GM18858 (cell line): ENCODE measurements around the gene L3MBTL4.
"Not testable (repeated sequence)": the region's sequence is repeated elsewhere in the genome, so short reads cannot be mapped to it uniquely, and the experiment has no call there.

Source experiments
- ATAC-seq: cut with Tn5 transposase; IDR thresholded peaks from one replicate; pipeline ENCODE4 v1.9.1; 2021; ENCODE audit not compliant: unreplicated experiment

The L3MBTL4 gene

DNA sequence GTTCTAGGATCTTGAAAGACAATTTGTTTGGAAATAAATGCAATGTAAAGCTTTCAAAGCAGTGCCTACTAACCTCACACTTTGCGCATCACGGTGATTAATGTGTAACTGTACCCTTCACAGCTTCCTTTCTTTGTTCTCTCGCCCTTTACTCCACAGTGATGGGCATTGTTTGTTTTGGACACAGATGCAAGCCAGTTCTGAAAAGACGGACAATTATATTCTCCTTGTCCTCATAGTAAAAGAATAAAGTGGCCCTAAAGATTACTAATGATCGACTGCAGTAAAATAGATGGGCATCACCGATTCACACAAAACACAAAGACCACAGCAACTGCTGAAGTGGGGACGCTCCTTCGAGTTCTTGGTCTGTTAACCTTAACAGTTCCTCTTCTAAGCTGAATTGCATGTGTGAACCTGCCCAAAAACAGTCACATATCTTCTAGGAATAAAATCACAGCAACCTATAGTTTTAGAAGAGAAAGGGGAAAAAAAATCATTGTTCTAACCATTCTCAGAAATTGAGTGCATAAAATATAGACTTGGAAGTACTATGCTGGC lies 7.7 kb downstream of the L3MBTL4 start:
- no peak for ATAC-seq

- no peak for ATAC-seq
Measured at GRCh38 chr18:6406075-6406909, 8.4 kb downstream of the L3MBTL4 start.

DNA sequence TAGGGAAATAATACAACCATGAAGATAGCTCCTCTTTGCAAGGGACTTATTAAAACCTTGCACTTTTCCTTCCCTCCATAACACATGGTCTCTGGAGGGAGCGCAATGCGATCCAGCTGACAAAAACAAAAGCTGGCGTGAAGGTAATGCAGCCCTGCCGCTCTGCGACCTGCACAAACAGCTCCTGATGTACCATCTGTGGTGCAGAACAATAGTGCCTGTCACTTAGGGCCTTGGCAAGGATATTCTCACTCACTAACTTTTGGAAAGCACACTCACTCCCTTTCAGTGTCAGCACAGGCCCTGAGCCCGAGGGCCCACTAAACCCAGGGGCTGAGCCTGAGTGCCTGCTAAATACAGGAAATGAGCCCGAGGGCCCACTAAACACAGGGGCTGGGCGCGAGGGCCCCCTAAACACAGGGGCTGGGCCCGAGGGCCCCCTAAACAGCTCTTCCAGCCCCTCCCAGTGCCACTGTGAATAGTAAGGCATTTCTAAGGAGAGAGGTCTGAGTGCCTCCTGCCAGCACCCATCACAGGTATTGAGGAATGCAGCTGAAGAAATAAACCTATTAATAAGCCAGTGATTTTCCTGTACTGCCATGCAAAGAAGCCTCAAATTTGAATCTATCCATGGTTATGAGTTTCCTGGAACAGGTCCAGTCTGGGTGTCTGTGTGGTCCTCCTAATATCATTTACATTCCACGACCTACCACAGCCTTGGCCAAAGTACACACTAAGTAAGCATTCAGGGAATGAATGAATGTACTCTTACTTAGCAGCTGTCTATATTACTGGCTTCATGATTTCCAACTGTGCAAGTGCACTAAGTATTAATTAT lies 9.3 kb downstream of the L3MBTL4 start:
- ATAC-seq = no peak

DNA sequence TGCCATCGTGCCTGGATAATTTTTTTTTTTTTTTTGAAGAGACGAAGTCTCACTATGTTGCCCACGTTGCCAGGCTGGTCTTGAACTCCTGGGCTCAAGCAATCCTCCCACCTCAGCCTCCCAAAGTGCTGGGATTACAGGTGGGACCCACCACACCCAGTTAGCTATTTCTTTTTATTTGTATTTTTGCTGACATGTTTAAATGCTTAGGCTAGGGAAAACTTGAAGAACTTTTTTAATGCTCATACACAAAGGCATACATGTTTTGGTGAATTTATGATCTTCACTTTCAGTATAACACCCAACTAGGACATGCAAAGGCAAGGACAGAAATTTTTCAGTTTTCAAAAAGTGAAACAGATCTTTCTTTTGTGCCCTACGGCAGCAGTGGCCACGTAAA lies 9.9 kb downstream of the L3MBTL4 start:
- no peak for ATAC-seq

DNA sequence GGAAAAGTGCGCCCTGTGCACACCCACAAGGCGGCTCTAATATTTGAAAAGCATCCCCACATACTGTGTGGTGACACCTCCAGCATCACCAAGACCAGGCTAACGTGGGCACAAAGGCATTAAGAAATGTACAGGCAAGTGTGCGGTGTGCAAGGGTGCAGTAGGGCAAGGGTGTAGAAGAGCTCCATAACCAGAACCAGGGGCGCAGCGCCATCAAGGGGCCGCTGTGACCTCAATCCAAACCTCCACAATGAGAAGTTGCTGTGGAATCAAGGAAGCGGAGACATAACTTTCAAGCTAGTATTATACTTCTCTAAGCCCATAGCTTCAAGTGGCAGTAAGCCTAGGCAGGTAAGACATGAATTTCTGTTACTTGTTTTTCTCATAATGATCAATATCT lies 13.0 kb downstream of the L3MBTL4 start:
- no peak for ATAC-seq

DNA sequence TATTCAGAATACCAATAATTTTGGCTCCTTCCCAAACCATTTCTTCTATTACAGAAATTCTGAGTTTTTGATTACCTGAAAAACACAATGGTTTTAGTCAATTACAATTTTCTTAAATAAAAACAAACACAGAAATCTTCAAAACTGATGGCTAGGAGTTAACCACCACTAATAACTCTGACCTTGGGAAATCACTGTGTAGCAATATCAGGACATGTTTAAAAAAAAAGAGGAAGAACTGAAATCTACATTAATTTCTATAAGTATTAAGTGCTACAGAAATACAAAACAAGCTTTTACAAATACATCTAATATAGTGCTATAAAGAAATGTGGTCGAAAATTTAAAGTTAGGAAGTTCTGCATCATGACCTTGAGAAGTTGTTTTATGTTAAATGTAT lies 14.9 kb downstream of the L3MBTL4 start:
- no peak for ATAC-seq

DNA sequence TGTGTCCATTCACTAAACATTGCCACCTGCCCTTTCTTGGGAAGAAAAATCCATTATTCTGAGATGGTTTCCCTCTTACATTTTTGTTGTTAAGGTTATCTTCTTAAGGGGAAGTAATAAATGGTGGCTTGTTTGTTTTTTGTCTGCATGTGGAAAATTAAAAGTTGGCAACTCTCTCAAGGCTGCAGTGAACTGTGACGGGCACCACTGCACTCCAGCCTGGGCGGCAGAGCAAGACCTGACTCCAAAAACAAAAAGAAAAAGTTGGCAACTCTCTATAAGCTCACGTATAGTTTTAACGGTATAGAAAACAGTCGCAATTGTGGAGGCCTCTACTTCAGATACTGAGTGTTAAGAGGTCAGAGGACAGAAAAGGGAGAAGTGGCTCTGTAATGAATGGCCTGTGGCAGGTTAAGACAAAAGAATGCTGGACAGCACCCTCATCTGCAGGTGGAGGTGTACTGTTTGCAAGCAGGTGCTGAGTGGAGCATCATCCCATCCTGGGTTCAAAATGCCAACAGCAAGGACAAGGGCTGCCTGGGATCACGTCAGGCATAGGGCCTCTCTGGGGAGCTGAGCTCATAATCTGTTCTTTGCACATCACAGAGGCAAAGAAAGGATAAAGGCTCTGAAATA lies 16.7 kb downstream of the L3MBTL4 start:
- ATAC-seq = no peak

DNA sequence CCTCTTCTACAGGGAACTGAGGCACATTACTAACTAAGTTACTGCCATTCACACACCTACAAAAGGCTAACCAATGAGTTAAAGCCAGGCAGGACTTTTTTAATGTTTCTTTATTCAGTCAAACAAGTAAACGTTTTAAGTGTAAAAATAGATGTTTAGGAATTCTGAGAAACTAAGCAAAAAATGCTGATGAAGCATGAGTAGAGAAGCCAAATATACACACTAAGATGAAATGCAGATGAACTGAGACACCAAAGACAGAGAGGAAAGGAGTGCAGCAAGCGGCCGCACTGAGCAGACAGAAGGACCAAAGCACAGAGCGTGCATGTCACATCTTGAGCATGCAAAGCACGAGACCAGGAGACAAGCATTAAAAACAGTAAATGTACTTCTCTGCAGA lies 17.9 kb downstream of the L3MBTL4 start:
- no peak for ATAC-seq

DNA sequence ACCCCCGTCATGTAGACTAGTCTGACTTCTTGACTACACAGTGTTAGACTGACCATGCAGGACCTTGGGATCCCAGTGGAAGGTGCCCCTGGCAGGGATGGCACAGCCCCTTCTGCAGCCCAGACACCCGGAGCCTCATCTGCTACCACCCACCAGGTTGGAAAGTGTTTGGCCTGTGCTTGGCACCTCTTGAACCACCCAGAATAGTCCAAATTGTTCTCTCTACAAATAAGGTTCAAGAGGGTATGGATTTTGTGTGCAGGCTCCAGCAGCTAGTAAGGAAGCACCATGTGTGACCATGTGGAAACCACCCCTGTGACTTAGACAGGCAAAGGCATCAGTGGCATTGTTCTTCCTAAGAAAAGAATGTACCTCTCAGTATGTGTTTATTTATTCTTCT lies 18.4 kb downstream of the L3MBTL4 start:
- ATAC-seq = no peak

GRCh38 chr18:6389005-6389404 lies 25.7 kb downstream of the L3MBTL4 start:
- ATAC-seq = no peak

GRCh38 chr18:6382963-6383362 lies 31.7 kb downstream of the L3MBTL4 start:
- ATAC-seq = no peak

GRCh38 chr18:6377473-6377872 lies 37.2 kb downstream of the L3MBTL4 start:
- ATAC-seq = not testable (repeated sequence)

DNA sequence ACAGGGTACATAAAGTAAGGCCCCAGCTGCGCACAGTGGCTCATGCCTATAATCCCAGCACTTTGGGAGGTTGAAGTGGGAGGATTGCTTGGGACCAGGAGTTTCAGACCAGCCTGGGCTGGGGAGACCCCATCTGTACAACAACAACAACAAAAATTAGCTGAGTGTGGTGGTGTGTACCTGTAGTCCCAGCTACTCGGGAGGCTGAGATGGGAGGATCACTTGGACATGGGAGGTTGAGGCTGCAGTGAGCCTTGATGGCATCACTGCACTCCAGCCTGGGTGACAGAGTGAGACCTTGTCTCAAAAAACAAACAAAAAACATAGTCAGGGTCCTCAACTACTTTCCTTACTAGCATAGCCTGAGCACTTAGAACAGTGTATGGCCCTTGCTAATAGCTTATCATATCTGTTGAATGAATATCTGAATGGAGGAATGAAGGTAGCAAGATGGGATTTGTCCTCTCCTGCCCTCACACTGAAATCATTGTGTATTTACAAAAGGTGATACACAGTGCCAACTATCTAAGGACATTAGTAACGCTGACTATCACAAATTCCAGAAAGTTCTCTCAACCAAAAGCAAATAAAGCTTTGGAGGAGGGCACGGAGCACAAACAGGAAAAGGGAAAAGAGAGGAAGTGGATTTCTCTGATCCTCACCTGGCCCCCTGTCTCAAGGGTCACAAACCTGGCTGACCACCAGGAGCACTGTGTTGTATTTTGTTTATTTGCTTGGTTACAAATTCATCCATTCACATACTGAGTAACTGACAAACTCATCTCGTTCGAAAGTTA lies 38.1 kb downstream of the L3MBTL4 start:
- ATAC-seq = no peak

- ATAC-seq = no peak
Measured at GRCh38 chr18:6374935-6375529, 39.7 kb downstream of the L3MBTL4 start.

DNA sequence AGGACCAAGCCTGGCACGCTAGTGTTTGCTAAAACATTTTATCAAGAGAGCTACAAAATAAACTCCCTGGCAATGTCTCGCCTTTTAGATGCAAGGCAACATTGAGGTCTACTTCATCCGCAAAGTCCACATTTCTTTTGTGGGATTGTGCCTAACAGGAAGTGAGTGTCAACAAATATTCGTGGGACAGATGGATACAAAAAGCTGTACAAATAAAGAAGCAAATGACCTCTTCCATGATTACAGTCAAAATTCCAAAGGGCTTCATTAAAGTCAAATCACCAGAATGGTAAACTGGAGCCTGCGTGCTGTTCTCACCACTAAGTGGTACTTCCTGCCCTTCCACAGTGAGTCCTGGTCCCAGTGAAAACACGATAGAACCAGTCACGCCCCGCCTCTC lies 40.4 kb downstream of the L3MBTL4 start:
- ATAC-seq = no peak

GRCh38 chr18:6373187-6373586 lies 41.5 kb downstream of the L3MBTL4 start:
- ATAC-seq = no peak

- no peak for ATAC-seq
Measured at GRCh38 chr18:6370886-6371635, 43.6 kb downstream of the L3MBTL4 start.

GRCh38 chr18:6370410-6370809 lies 44.3 kb downstream of the L3MBTL4 start:
- no peak for ATAC-seq

DNA sequence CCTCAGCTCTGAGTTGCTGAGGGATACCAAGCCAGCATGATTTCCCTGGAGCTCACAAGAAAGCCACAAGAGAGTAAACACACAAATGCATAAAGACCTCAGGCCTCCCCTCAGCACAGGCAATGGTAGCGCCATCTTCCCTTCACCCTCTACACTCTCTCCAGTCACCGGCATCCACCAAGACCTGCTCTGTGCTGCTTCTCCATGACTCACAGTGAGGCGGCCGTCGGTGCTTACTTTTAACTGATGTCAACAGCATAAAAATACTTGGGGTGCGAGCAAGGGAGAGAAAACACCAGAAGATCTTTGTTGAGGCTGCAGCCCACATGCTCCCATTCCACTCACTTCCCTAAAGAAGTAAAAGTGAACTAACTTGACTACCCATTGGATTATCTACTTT lies 46.7 kb downstream of the L3MBTL4 start:
- no peak for ATAC-seq

DNA sequence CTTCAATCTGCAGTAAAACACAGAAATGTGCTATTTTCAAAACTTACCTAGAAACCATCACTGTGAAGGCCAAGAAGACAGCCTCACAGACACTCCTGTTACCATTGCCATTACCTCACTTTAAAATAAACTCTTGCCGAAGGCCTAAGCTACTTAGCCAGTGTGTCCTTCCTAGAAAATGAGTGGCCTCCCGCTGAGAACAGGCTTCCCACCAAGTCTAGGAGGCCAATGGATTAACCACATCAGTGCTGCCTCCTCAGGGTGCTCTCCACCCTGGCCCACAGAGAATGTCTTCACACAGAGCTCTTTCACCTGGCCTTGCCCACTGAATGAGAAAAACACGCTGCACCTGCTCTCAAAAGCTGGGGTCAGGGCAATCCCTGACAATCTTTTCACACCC lies 47.5 kb downstream of the L3MBTL4 start:
- no peak for ATAC-seq
